Stimulated activated CD4-positive, alpha-beta T cell treated with anti-CD3 and anti-CD28 coated beads, Interleukin-1b, Interleukin-23, amount 100 ng/mL, for 1 hour (primary cell): ENCODE data around the gene ADGRB2.

Experiments
- DNase-seq, 2 donors: peaks; one replicate each; pipeline ENCODE4 v3.0.0-alpha.2; 2020; ENCODE audit warnings: low read depth in 2 of 2

Gene ADGRB2

DNA sequence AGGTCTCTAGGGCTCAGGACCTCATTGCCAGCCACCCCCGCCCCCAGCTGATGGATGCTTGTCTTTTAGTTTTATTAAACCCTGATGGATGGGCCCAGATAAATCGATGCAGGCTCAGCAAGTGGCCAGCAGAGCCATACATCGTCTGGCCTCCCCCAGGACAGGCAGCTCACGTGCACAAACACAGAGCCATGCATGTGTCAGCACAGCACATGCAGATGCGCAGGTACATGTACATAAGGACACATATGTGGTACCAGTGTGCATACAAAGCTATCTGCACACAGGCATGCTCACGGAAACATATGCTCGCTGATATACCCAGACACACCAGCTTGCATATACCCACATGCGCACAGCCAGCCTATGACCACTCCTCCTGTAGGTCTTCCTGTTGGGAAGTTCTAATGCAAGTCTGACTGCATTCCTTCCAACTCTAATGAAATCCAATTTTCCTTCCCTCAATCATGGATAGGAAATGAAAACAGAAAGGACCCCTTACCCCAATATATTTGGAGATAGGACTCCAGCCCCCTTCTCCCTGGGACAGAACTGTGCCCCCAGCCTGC is 61.2 kb downstream of the ADGRB2 start:
- DNase-seq: no peak

DNA sequence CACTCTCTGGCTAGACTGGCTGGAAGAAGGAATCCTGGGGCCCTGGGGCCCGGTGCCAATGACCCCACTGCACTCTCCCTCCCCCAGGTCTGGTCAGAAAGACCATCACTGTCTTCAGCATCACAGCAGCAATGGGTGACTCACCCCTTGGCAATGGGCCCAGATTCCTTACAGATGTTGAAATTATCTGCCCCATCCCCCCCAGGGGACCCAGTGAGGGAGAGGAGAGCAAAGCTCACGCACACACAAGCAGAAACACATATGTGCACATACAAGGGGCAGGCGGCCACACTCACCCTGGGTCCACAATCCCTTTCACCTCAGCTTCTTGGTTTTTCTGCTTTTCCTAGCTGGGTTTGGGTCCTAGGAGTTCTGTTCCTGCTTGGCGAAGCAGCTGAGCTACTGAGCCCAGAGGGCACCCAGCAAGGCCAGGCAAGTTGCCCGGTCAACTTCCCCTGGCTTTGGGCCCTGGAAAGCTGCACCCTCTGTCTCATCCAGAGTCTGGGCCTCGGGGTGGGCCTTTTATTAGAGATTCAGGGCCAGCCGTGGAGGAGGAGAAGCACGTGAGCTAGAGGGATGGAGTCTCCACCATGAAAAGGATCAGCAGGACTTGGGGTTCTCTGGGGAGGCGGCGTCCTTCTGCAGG is 62.9 kb downstream of the ADGRB2 start:
- DNase-seq: no peak

DNA sequence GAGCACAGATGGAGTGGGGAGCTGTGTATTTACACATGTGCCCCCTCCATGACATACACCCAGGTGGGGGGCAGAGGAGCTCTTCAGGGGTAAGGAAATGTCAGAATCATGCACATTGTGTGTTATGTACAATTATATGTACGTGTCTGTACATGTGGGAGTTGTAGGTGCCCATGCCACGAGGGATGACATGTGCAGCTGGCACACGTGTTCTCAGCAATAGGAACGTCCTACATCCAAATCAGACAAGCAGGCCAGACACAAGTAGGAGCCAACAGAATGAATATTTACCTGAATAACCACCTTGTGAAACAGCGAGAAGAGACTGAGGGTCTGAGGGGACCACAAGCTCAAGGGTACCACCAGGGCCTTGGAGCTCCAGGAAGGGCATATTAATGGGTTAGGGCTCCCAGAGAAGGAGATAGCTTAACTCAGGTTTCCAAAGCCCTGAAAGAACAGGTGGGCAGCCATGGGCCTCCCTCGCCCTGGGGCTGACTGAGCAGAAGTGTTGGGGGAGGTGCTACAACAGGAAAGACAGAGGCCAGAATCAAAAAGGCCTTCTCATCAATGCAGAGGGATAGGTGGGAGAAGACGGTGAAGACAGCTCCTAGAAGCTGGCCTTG is 63.6 kb downstream of the ADGRB2 start:
- DNase-seq: no peak

- no peak for DNase-seq
Observed at GRCh38 chr1:31699341-31699891, 64.7 kb downstream of the ADGRB2 start.

GRCh38 chr1:31697369-31697984 is 66.7 kb downstream of the ADGRB2 start:
- no peak for DNase-seq

GRCh38 chr1:31696242-31696641 is 67.9 kb downstream of the ADGRB2 start:
- no peak for DNase-seq

DNA sequence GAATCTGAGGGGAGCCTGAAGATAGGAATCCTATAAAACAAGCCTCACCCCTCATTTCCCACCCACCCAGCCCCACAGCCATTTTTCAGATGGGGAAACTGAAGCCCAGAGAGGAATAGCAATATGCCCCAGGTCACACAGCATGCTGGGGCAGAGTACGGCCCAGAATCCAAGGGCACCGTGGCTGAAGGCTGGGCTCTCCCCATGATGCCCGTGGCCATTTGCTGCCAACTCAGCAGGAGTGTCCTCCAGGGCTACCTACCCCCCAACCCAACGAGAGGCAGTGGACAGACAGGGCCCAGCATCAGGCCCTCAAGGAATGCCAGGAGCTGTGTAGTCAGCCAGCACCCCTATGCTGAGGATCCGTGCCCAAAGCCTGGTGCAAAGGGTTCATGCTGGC is 68.8 kb downstream of the ADGRB2 start:
- DNase-seq: no peak

GRCh38 chr1:31694964-31695313 is 69.2 kb downstream of the ADGRB2 start:
- no peak for DNase-seq

DNA sequence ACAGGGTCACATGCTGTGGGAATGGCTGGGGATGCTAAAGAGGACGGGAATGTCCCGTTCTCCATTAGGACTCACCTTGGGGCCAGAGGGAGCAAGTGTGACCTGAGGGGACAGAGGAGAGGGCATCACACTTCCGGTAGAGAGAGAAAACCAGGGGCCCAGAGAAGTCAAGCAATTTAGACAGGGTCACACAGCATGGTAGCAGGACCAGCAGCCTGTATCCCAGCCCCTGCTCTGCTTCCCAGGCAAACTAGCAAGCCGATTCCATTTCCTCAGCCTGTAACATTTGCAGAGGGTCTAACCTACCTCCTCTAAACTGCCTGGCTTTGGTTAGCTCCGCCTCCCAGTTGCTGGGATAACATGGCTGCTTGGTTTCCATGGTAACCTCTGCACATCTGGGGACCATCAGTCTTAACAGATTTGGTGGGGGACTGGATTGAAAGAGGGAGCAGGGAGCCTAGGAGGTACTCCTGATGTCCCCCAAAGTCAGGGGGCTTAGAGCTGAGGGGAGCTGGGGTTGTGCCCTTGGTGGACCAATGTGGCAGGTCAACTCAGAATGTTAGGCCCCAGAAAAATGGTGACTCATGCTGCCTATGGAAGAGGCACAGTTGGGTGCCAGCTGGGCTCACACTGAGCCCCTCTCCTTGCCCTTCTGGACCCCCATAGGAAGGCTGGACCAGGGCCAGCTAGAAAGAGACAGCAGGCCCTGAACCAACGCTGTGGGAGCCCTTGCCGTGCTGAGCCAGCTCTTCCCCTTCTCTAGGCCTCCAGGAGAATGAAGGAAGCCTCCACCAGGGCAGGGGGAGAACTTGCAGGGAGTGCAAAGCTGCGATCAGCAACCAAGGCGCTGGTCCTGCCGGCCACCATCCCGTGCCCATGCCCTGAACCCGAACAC is 69.8 kb downstream of the ADGRB2 start:
- no peak for DNase-seq

DNA sequence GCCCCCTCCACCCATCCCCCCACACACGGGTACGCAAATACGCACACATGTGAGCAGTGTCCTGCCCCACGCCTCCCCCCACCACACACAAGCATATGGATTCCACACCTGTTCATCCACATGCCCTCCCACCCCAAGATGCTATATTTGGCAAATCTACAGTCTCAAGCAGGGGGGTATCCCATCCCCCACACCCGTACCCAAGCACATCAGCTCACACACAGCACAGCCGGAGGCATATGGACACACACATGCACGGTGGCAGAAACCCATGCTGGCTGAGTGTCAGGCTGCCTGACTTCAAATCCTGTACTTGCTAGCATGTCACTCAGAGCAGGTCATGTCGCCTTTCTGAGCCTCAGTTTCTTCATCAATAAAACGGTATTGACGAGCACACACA is 70.9 kb downstream of the ADGRB2 start:
- DNase-seq: no peak

DNA sequence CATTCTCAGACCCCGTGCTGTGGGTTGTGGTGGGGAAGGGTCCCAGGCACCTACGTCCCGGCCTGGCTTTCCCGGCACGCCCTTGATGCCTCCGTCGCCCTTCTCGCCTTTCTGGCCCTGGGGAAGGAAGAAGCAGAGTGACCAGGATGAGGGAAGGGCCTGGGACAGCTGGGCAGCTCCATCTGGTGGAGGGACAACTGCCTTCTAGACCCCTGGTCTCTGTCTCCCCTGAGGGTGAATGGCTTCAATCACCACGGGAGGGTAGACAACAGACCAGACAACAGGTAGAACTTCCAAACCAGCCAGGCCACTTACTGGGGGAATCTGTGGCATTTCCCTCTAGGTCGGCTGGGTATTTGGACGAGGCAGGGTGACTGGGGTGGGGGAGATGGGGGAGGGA is 72.2 kb downstream of the ADGRB2 start:
- no peak for DNase-seq

GRCh38 chr1:31691446-31691845 is 72.7 kb downstream of the ADGRB2 start:
- no peak for DNase-seq

- no peak for DNase-seq
Observed at GRCh38 chr1:31690921-31691320, 73.2 kb downstream of the ADGRB2 start.

GRCh38 chr1:31689854-31690253 is 74.3 kb downstream of the ADGRB2 start:
- no peak for DNase-seq

GRCh38 chr1:31689379-31689778 is 74.8 kb downstream of the ADGRB2 start:
- DNase-seq: no peak

- no peak for DNase-seq
Observed at GRCh38 chr1:31688233-31688918, 75.8 kb downstream of the ADGRB2 start.

- DNase-seq: no peak
Observed at GRCh38 chr1:31687601-31688000, 76.5 kb downstream of the ADGRB2 start.

DNA sequence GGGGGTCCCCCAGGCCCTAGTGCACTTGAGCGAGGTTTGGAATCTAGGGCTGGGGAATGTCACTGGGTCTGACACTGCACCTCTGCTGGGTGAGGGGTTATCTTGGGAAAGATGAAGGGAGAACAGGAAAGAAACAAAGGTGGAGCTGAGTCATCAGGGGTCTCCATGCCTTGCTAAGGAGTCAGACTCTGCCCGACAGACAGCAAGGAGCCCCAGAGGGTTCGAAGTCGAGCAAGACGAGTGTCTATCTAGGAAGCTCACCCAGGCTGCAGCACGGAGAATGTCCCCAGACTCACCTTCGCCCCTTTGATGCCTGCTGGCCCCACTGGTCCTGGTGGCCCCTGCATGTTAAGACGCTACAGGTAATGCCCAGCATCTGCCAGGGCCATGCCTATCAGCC is 78.3 kb downstream of the ADGRB2 start:
- no peak for DNase-seq

DNA sequence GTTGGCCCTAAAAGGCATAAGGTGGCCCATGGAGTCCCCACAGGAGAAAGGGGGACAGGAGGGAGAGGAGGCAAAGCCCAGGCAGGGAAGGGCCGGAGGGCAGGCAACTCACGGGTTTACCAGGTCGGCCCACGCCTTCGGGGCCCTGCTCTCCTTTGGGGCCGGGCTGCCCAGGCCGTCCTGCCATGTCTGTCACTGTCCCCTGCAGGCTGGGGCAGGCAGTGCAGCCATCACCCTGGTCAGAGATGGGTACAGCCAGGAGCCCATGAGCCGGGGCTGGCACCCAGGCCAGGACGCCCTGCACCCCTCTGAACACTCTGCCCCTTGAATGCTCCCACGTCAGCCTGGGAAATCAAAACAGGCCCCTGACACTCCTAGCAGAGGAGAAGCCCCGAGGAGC is 80.1 kb downstream of the ADGRB2 start:
- no peak for DNase-seq

DNA sequence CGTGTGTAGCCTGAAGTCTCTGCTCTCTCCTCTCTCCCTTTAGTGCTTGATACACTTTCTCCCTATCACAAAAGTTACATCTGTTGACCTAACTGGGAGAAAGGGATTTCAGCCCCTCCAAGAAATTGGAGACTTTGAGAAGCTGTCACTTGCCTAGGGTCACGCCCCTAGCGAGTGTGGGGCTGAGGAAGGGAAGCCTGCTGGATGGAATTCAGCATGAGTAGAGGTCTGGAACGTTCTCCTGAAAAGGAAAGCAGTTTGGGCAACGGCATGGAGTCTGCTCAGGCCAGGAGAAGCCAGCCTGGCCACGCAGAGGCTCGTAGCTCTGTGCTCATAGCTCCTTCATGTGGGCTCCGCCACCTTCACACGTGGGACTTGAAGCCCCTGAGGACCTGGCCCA is 82.7 kb downstream of the ADGRB2 start:
- no peak for DNase-seq

DNA sequence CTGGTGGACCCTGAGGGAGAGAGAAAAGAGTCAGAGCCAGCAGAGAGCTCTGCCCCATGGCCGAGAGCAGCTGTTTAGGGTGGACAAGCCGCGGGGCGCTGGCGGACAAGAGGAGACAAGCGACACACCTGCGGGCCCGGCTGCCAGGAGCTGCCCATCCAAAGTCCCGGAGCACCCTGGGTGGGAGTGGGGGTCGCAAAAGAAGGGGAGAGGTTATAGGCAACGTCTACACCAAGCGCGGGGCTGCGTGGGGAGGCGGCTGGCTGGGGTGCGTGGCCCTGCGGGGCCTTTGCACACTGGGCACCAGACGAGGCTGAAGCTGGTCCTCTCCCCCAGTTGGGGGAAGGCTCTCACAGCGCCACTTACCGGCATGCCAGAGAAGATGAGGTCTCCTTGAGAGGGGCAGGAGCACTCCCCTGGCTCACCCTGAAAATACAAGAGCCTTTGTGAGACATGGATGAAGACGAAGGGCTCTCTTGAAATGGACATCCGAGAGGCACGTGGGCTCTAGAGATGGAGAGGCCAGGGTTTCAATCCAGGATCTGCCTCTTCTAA is 84.4 kb downstream of the ADGRB2 start:
- no peak for DNase-seq
